Activated CD8-positive, alpha-beta memory T cell treated with anti-CD3 and anti-CD28 coated beads, Interleukin-2, amount 10 ng/mL, durations not matched to agents 7 days and 5 days (primary cell): Measurements from ENCODE around the gene MAGI3. TPM values are rescaled to one million over a fixed set of nuclear protein-coding genes. Genes with fewer than 3 reads are reported as not detected.

Experiments used
- ATAC-seq: fragments of 150-1000 bp; cut with Tn5 transposase; one replicate; pipeline ENCODE4 v1.10.0; 2021; ENCODE audit warnings: moderate library complexity
- CTCF ChIA-PET: fragments of 350-600 bp; sonication (Branson Sonifier 250); formaldehyde crosslinking; loops from one replicate; lab custom pipeline; 2021; ENCODE audit warnings: antibody characterized with exemption; lab: Charles Lee
- DNase-seq: peaks from one replicate; pipeline ENCODE4 v3.0.0-alpha.2; 2020
- H3K27ac Mint-ChIP-seq: one replicate; pipeline ENCODE4 v1.8.0; 2021; ENCODE audit warnings: mild to moderate bottlenecking, mixed read lengths
- H3K27me3 Mint-ChIP-seq: one replicate; pipeline ENCODE4 v1.8.0; 2021; ENCODE audit warnings: mixed read lengths
- H3K36me3 Mint-ChIP-seq: one replicate; pipeline ENCODE4 v1.8.0; 2021; ENCODE audit warnings: mild to moderate bottlenecking, mixed read lengths
- H3K4me1 Mint-ChIP-seq: one replicate; pipeline ENCODE4 v1.8.0; 2021; ENCODE audit warnings: mixed read lengths
- H3K4me3 Mint-ChIP-seq: one replicate; pipeline ENCODE4 v1.8.0; 2021; ENCODE audit warnings: mild to moderate bottlenecking, moderate library complexity, mixed read lengths
- H3K9me3 Mint-ChIP-seq: one replicate; pipeline ENCODE4 v1.8.0; 2022; ENCODE audit warnings: low read depth, mixed read lengths
- total RNA-seq, 2 experiments: library from RNA; stranded (reverse); gene quantifications; one replicate each; pipeline ENCODE4 v1.2.3, GENCODE V29; 2021

MAGI3 gene
- total RNA-seq, 2 experiments from 2014 or later: 6.5 to 9.8 TPM

DNA sequence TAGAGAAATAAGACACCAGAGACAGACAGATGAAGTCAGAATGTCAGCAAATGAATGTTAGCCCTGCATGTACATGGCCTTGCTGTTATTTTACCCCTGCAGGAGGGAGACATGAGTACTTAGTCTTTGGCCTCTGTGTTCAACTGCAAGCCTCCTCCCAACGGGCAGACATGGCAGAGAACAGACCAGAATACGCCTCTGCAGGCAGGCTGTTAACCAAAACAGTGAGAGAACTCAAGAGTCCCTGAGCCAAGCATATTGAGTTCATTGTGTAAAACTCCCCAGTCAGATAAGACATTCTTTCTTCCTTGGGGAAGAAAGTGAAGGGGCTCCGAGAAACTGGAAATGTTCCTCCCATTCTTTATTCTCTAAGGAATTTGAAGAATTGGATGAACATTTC lies 218.1 kb downstream of the MAGI3 start:
- Mint-ChIP-seq H3K27ac (no peak overlapping the region), H3K27me3 (no peaks in the 10 kb centered on the region), H3K4me1 (peaks cover 1% of the 10 kb centered on the region), H3K36me3 (peaks cover 5% of the 10 kb centered on the region), H3K4me3 (no peak overlapping the region), H3K9me3 (peaks cover 5% of the 10 kb centered on the region)
- CTCF ChIA-PET: no interaction called here
- ATAC-seq (no peak), DNase-seq (no peak)

DNA sequence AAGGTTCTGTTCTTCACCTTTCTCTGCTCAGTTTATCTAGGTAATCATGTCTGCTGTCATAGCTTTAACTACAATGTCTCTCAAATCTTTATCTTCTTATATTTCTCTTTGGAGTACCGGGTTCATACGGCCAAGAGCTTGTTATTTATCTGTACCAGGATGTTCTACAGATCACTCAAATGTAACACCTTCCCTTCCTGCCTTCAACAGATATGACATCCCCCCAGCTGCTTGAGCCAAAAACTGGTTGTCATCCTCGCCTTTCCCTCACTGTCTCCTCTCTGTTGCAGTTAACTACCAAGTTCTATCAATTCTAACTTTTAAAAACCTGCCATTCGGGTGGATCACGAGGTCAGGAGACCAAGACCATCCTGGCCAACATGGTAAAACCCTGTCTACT lies 220.1 kb downstream of the MAGI3 start:
- Mint-ChIP-seq H3K4me1 (no peaks in the 10 kb centered on the region), H3K4me3 (no peak overlapping the region), H3K9me3 (no peaks in the 10 kb centered on the region), H3K27ac (no peak overlapping the region), H3K27me3 (no peaks in the 10 kb centered on the region), H3K36me3 (peaks cover 2% of the 10 kb centered on the region)
- CTCF ChIA-PET: no interaction called here
- no peak for ATAC-seq
- DNase-seq: no peak

DNA sequence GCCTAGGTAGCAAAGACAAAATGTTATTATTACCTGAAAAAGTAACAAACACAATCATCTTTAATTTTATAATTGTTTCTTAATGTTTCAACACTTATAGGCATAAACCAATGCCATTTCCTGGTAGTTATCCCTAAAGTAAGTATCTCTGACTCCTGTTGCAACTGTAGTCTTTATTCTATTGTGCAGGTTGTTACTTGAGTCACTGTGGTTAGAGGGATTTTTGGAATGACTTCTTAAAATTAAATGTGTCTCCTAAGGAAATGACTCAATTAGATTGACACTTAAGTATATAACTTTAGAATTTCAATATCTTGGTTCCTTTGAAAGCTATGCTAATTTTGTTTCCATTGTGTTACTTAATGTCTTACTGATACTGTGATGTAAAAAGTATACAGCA lies 225.1 kb downstream of the MAGI3 start:
- no peaks in the 10 kb centered on the region for H3K27me3 Mint-ChIP-seq
- no peak overlapping the region for H3K4me3 Mint-ChIP-seq
- no peaks in the 10 kb centered on the region for H3K4me1 Mint-ChIP-seq
- no peaks in the 10 kb centered on the region for H3K9me3 Mint-ChIP-seq
- DNase-seq (no peak), ATAC-seq (no peak)
- CTCF ChIA-PET: interaction anchor here (1.2 kb wide), 1 partner anchor 9 kb away, joined by 3 read pairs; no protein-coding TSS in a partner anchor
- H3K36me3 Mint-ChIP-seq: peaks cover 2% of the 10 kb centered on the region
- H3K27ac Mint-ChIP-seq: no peak overlapping the region

DNA sequence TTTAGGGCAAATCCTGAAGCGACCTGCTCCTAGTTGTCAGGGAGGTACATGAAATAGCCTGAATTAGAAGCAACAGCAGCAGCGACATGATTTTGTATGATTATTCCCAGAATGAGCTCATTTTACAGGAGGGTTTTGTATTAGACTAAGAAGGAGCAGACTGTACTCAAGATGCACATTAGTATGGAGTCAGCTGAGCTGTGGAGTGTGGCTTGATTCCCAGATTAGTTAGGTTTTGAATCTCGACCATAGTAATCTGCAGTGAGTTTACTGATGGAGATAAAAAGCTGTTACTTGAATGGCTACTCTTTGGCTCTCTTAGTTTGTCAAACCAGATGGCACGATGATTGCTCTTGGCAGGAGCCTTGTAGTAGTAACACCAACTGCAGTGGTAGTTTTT lies 225.8 kb downstream of the MAGI3 start:
- peaks cover 3% of the 10 kb centered on the region for H3K36me3 Mint-ChIP-seq
- no peak overlapping the region for H3K4me3 Mint-ChIP-seq
- H3K27me3 Mint-ChIP-seq: no peaks in the 10 kb centered on the region
- CTCF ChIA-PET: interaction anchor here (0.6 kb wide), 2 partner anchors 179 to 1318 kb away, joined by 3 to 4 read pairs; no protein-coding TSS in a partner anchor
- DNase-seq (no peak), ATAC-seq (no peak)
- no peak overlapping the region for H3K27ac Mint-ChIP-seq
- H3K4me1 Mint-ChIP-seq: no peaks in the 10 kb centered on the region
- no peaks in the 10 kb centered on the region for H3K9me3 Mint-ChIP-seq

DNA sequence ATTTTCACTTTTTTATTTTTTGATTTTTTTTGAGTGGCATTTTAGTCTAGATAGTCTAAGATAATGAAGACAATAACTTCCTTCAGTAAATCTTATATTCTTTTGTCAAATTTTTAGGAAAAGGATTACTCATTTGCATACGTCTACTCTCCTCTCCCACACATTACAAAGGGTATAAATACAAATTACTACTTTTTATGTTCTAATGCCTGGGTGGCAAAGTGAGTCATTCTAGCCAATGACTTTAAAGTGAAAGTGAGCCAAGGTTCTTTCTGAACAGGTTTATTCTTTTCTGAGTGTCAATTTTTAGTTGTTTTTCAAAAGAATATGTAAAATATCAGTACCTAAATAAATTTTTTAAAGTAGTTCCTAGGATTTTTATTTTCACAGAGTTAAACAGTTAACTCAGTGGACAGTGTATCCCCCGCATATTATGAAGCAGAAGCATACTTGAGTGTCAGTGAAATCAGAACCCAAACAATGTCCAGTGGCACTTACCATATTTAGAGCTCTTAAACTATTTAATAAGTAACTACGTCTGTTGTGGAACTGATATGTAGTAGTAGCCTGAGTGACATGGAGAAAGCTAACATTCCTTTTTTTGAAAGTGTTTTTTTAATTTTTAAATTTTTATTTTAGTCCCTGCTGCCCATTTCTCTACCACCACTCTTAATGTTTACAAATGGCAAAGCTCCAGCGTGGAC lies 227.3 kb downstream of the MAGI3 start:
- CTCF ChIA-PET: no interaction called here

DNA sequence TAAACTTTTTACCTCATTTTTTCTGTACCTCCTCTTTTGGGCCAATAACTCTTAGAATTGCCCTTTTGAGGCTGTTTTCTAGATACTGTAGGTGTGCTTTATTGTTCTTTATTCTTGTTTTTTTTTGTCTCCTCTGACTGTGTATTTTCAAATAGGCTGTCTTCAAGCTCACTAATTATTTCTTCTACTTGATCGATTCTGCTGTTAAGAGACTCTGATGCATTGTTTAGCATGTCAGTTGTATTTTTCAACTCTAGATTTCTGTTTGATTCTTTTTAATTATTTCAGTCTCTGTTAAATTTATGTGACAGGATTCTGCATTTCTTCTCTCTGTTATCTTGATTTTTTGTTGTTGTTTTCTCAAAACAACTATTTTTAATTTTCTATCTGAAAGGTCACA lies 238.7 kb downstream of the MAGI3 start:
- ATAC-seq: no peak
- Mint-ChIP-seq H3K27ac (no peak overlapping the region), H3K9me3 (peaks cover 13% of the 10 kb centered on the region), H3K4me3 (no peak overlapping the region), H3K36me3 (peaks cover 3% of the 10 kb centered on the region), H3K27me3 (no peaks in the 10 kb centered on the region), H3K4me1 (no peaks in the 10 kb centered on the region)
- CTCF ChIA-PET: no interaction called here
- DNase-seq: no peak

More for the DNA sequence above, 227.3 kb downstream of the MAGI3 start:
- Mint-ChIP-seq H3K36me3 (peaks cover 2% of the 10 kb centered on the region), H3K4me1 (no peaks in the 10 kb centered on the region), H3K27me3 (no peaks in the 10 kb centered on the region), H3K4me3 (no peak overlapping the region), H3K9me3 (no peaks in the 10 kb centered on the region), H3K27ac (no peak overlapping the region)
- DNase-seq: no peak
- ATAC-seq: no peak

DNA sequence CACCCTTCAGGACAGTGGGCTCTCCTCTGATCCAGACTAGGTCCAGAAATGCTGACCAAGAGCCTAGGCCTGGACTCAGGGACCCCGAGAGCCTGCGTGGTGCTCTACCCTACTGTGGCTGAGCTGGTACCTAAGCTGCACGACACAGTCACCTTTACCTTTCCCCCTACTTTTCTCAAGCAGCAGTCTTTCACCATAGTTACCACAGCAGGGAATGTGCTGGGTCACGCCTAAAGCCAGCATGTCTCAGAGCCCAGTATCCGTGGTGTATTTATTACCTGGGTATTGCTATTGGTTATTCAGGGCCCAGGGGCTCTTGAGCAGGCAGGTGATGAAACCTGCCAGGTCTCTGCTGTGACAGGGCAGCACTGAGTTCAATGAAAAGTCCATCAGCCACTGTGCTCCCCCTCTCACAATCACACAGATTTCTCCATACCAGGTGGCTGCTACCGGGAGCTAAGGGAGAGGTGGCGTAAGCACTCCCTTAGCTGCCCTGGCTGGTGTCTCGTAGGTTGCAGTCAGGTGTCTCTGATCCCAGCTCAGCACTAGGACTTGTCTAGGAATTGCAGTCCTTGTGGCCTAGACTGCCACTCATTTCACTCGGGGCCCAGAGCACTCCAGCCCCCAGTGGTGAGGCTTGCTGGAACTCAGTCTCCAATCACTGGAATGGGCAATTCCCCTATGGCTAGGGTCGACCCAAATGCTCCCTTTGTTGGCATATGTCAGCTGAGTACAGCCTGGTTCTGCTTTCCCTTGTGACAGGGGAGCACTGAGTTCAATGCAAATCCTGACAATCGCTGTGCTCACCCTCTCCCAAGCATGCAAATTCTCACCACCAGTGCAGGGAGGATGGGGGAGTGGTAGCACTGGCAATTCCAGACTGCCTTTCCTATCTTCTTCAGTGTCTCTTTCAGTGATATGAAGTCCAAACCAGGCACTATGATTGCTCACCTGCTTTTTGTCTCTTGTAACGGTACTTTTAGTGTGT lies 240.3 kb downstream of the MAGI3 start:
- ATAC-seq (no peak), DNase-seq (no peak)
- no peaks in the 10 kb centered on the region for H3K27me3 Mint-ChIP-seq
- peaks cover 1% of the 10 kb centered on the region for H3K36me3 Mint-ChIP-seq
- no peak overlapping the region for H3K27ac Mint-ChIP-seq
- no peak overlapping the region for H3K4me3 Mint-ChIP-seq
- H3K9me3 Mint-ChIP-seq: peaks cover 13% of the 10 kb centered on the region
- no peaks in the 10 kb centered on the region for H3K4me1 Mint-ChIP-seq
- CTCF ChIA-PET: interaction anchor here (0.5 kb wide), 1 partner anchor 307 kb away, joined by 3 read pairs; no protein-coding TSS in a partner anchor

DNA sequence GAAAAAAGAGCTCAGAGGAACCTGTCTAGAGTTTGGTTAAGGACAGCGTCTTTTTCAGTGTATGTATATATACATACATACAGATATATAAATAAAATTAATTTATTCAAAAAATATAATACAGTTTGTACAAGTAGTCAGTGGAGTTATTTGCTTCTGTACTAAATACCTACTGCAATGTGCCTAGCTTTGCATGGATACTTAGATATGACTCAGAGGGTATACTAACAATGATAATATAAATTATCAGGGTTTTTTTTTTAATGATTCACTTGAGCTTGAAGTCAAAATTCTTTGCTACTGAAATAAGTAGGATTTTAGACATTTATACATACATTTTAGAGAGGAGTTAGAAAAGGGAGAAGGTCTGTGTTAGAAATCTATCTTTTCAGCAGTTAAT lies 251.1 kb downstream of the MAGI3 start:
- H3K4me3 Mint-ChIP-seq: no peak overlapping the region
- CTCF ChIA-PET: interaction anchor here (1.0 kb wide), 1 partner anchor 36 kb away, joined by 3 read pairs; no protein-coding TSS in a partner anchor
- no peaks in the 10 kb centered on the region for H3K27me3 Mint-ChIP-seq

DNA sequence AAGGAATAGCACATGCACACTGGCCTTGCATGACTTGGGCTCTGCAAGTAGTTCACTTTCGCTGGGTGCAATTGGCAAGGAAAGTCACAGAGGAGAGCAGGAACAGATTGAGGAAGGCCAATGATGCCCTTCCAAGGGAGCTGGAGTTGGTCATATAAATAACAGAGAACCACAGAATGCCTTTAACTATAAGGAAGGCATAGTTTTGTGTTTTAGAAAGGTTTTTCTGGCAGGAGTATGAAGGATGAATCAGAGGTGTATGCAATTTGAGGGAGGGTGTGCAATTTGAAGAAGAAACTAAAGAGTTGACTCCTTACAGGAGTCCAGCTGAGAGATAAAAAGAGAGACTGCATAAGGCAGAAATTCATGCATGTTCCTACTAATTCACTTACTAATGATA lies 256.8 kb downstream of the MAGI3 start:
- CTCF ChIA-PET: no interaction called here
- no peak overlapping the region for H3K4me3 Mint-ChIP-seq
- ATAC-seq (no peak), DNase-seq (no peak)
- no peaks in the 10 kb centered on the region for H3K4me1 Mint-ChIP-seq
- no peak overlapping the region for H3K27ac Mint-ChIP-seq
- no peaks in the 10 kb centered on the region for H3K27me3 Mint-ChIP-seq
- H3K36me3 Mint-ChIP-seq: no peaks in the 10 kb centered on the region
- no peaks in the 10 kb centered on the region for H3K9me3 Mint-ChIP-seq

More for the DNA sequence above, 251.1 kb downstream of the MAGI3 start:
- Mint-ChIP-seq H3K36me3 (no peaks in the 10 kb centered on the region), H3K27ac (no peak overlapping the region), H3K4me1 (peaks cover 3% of the 10 kb centered on the region), H3K9me3 (no peaks in the 10 kb centered on the region)
- DNase-seq (no peak), ATAC-seq (no peak)

DNA sequence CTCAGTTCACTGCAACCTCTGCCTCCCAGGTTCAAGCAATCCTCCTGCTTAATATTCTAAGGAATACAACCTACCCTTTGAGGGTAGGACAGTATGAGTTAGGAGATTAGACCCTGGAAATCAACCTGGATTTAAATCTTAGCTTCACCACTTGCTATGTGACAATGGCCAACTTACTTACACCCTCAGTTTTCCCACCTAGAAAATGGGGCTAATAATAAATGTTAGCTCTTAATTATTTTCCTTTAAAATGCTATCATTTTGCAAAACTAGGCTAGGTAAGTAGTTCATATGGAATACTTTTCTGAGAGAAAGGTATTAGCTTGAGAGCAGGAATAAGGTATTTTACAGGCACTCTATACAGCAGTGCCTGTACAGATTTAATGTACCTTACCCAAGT lies 258.2 kb downstream of the MAGI3 start:
- CTCF ChIA-PET: no interaction called here

DNA sequence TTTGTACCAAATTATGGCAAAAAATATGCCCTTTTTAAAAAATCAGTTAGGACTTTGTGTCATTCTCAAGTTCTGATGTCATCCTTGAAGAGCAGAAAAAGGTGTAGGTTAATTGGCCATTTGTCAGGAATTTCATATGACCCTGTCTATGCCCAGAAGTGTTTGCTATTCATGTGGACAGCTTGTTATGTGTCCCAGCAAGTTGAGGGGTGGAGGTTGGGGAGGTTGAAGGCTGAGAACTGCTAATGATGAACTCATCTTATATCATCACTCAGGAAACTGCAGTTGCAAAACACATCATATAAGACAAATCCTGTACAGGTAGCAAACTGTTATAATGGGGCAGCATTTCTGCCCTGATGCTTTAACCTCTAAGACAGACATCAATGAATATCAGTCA lies 262.5 kb downstream of the MAGI3 start:
- DNase-seq (no peak), ATAC-seq (no peak)
- CTCF ChIA-PET: no interaction called here
- Mint-ChIP-seq H3K27me3 (no peaks in the 10 kb centered on the region), H3K4me3 (no peak overlapping the region), H3K9me3 (no peaks in the 10 kb centered on the region), H3K36me3 (no peaks in the 10 kb centered on the region), H3K4me1 (no peaks in the 10 kb centered on the region), H3K27ac (no peak overlapping the region)

More for the DNA sequence above, 258.2 kb downstream of the MAGI3 start:
- Mint-ChIP-seq H3K9me3 (no peaks in the 10 kb centered on the region), H3K4me3 (no peak overlapping the region), H3K27me3 (no peaks in the 10 kb centered on the region), H3K4me1 (no peaks in the 10 kb centered on the region), H3K27ac (no peak overlapping the region), H3K36me3 (no peaks in the 10 kb centered on the region)
- DNase-seq (no peak), ATAC-seq (no peak)

DNA sequence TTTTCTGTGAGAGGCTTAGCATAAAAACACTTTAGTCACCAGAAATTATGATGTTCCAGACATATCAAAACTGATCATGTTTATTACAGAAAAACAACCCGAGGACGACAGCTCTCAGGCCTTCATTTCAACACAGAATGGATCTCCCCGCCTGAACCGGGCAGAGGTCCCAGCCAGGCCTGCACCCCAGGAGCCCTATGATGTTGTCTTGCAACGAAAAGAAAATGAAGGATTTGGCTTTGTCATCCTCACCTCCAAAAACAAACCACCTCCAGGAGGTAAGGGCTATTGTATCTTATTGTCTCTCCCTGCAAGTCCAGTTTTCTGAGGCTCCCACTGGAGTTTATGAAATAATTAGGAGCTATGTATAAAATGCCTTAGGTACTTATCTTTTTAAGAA lies 263.4 kb downstream of the MAGI3 start:
- DNase-seq (no peak), ATAC-seq (no peak)
- H3K27ac Mint-ChIP-seq: no peak overlapping the region
- CTCF ChIA-PET: interaction anchor here (0.6 kb wide), 2 partner anchors 279 to 622 kb away, joined by 3 read pairs; no protein-coding TSS in a partner anchor
- no peaks in the 10 kb centered on the region for H3K27me3 Mint-ChIP-seq
- no peaks in the 10 kb centered on the region for H3K9me3 Mint-ChIP-seq
- no peaks in the 10 kb centered on the region for H3K36me3 Mint-ChIP-seq
- no peaks in the 10 kb centered on the region for H3K4me1 Mint-ChIP-seq
- H3K4me3 Mint-ChIP-seq: no peak overlapping the region

DNA sequence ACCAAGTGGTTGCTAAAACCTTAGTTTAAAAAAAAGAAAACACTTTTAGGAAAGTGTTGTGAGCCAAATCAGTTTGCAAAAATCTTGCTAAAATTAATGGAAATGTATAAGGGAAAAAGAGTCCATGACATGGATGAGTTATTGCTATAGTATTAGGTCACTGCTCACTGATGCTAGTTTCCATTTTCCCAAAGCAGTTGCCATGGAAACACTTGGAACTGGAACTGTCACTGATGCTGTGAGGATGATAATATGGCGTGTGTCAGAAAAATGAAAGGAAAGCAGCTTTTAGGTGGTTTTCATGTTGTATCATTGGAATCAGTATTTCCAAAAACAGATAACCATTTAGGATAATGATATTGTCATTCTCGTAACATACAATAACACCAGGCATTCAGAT lies 264.6 kb downstream of the MAGI3 start:
- Mint-ChIP-seq H3K9me3 (no peaks in the 10 kb centered on the region), H3K4me3 (no peak overlapping the region), H3K36me3 (no peaks in the 10 kb centered on the region), H3K27me3 (no peaks in the 10 kb centered on the region), H3K4me1 (no peaks in the 10 kb centered on the region), H3K27ac (no peak overlapping the region)
- CTCF ChIA-PET: no interaction called here
- ATAC-seq (no peak), DNase-seq (no peak)
